Measurements from ENCODE around the gene GPX2.

DNA sequence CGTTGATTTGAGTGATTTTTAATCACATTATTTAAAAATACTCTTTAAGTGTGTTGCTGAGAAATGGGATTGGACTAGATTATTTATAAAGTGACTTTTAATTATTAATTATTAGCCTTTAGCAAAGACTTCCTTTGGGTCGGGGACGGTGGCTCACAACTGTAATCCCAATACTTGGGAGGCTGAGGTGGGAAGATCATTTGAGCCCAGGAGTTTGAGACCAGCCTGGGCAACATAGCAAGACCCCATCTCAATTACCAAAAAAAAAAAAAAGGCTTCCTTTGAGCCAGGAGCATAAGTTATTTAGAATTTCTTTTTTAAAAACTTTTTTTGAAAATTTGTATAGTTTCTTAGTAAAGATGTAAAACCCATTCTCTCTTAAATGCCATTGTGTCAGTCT is 19.5 kb downstream of the GPX2 start:
- TF ChIP-seq CTCF (IDR thresholded peaks at IDR 0.05) (no peak), POLR2AphosphoS5 (IDR thresholded peaks at IDR 0.05) (no peak), POLR2A (IDR thresholded peaks at IDR 0.05) (no peak), EP300 (IDR thresholded peaks at IDR 0.05) (no peak)
